ENCODE results near the gene DNAH1. TPM values are rescaled to one million over a fixed set of nuclear protein-coding genes. Genes with fewer than 3 reads are reported as not detected.

DNAH1 gene
- total RNA-seq, 2 donors from 2014 or later = 5.6 to 18.7 TPM

DNA sequence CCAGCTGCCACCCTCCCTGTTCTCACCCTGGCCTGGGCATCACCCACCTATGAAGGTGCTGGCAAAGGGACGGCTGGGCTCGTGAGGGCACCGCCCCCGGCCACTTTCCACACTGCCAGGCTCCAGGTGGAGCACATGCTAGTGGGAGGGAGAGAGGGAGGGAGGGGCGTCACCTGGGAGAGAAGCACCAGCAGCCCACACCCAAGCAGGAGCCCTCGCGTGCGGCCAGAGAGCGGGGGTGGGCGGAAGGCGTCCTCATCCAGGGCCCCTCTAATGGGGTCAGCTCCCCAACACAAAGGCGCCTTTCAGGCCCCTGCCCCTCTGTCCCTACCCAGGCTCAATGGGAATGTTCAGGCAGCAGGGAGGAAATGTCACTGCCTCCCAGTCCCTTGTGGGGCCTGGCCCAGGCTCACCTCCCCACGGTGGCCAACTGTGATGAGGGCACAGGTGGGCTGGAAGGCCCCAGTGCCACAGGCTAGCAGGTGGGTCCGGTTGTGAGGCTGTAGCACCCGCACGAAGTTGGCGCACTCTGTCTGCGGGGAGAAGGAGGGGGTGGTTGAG, 125.7 kb downstream of the DNAH1 start:
- no peak for TF ChIP-seq POLR2A (IDR thresholded peaks at IDR 0.05)
- TF ChIP-seq, protein P1, sequence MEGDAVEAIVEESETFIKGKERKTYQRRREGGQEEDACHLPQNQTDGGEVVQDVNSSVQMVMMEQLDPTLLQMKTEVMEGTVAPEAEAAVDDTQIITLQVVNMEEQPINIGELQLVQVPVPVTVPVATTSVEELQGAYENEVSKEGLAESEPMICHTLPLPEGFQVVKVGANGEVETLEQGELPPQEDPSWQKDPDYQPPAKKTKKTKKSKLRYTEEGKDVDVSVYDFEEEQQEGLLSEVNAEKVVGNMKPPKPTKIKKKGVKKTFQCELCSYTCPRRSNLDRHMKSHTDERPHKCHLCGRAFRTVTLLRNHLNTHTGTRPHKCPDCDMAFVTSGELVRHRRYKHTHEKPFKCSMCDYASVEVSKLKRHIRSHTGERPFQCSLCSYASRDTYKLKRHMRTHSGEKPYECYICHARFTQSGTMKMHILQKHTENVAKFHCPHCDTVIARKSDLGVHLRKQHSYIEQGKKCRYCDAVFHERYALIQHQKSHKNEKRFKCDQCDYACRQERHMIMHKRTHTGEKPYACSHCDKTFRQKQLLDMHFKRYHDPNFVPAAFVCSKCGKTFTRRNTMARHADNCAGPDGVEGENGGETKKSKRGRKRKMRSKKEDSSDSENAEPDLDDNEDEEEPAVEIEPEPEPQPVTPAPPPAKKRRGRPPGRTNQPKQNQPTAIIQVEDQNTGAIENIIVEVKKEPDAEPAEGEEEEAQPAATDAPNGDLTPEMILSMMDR (IDR thresholded peaks at IDR 0.05) = no peak
- no peak for TF ChIP-seq POLR2AphosphoS5 (IDR thresholded peaks at IDR 0.05)
- H3K9me3 ChIP-seq = no peaks in the 10 kb centered on the region
- intact Hi-C loops (cut with DNase I) = no loop called here
- H3K36me3 ChIP-seq = no peaks in the 10 kb centered on the region
- DNase-seq (ENCODE audit: low spot score) = no peak
- H3K27me3 ChIP-seq (replicated peaks; ENCODE audit: insufficient read depth) = no peaks in the 10 kb centered on the region
- H3K27ac ChIP-seq = no peak overlapping the region
- no peaks in the 10 kb centered on the region for H3K4me1 ChIP-seq (replicated peaks)
- no peak overlapping the region for H3K4me3 ChIP-seq
- 83% methylated on average over 18 of the region's 18 CpGs for WGBS

DNA sequence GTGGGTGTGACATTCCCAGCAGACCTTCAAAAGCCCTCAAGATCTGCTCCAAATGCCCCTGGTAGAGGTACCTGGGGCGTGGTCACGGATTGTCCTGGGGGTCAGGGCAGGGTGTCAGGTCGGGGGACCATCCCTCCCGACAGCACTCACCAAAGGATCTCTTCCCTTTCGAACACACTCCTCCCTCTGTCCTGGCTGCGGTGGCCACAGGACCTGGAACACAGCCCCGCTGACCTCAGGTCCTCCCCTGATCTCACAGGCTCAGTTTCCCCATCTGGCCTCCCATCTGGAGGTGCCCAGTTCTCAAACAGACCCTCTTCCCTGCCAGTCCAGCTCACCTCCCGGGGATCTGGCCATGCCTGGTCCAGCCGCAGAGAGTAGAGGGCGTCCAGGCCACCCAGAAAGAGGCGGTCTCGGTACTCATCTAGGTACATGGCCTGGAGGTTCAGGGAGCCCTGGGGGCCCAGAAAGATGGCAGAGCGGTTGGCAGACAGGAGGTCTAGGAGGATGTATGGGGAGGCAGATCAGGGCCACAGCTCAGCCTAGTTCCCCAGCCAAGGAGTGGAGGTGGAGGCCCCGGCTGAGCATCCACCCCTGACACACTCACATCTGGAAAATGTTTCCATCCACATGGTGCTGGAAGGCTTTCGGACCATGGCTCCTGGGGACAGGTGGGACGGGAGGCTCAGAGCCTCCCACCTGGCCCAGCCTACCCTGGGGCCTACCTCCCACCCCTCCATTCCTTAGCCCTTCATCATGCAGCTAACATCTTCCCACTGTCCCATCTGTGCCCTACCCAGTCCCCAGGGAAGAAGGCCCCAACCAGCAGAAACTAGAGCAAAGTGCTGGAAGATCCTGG, 126.5 kb downstream of the DNAH1 start:
- H3K4me3 ChIP-seq = no peak overlapping the region
- 93% methylated on average over 16 of the region's 16 CpGs for WGBS

DNA sequence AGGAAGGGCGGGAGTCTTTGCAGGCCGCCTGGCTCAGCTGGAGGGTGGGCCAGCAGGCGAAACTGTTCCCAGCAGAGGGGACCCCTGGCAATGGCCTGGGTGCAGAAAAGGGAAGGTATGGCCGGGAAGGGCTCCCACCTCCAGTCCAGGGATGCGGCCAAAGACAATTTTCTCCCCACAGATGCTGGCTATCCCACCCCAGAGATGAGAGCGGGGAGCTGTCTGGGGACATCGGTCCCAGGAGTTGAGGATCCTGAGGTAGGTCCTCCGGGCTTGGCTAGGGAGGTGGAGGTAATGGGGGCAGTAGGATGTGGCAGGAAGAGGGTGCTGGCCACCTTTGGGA, 127.1 kb downstream of the DNAH1 start:
- H3K36me3 ChIP-seq = no peaks in the 10 kb centered on the region
- H3K4me3 ChIP-seq = no peak overlapping the region
- no peak for TF ChIP-seq POLR2A (IDR thresholded peaks at IDR 0.05)
- no peak overlapping the region for H3K27ac ChIP-seq
- no peak for DNase-seq (ENCODE audit: low spot score)
- H3K27me3 ChIP-seq (replicated peaks; ENCODE audit: insufficient read depth) = no peaks in the 10 kb centered on the region
- no peaks in the 10 kb centered on the region for H3K9me3 ChIP-seq
- intact Hi-C loops (cut with DNase I) = no loop called here
- WGBS = 91% methylated on average over 8 of the region's 8 CpGs
- no peaks in the 10 kb centered on the region for H3K4me1 ChIP-seq (replicated peaks)

More for the DNA sequence above, 126.5 kb downstream of the DNAH1 start:
- H3K9me3 ChIP-seq = no peaks in the 10 kb centered on the region
- H3K27ac ChIP-seq = no peak overlapping the region
- H3K4me1 ChIP-seq (replicated peaks) = no peaks in the 10 kb centered on the region
- intact Hi-C loops (cut with DNase I) = no loop called here
- no peaks in the 10 kb centered on the region for H3K36me3 ChIP-seq
- DNase-seq (ENCODE audit: low spot score) = no peak
- TF ChIP-seq, protein P1 (IDR thresholded peaks at IDR 0.05) = no peak
- no peak for TF ChIP-seq POLR2AphosphoS5 (IDR thresholded peaks at IDR 0.05)
- H3K27me3 ChIP-seq (replicated peaks; ENCODE audit: insufficient read depth) = no peaks in the 10 kb centered on the region

DNA sequence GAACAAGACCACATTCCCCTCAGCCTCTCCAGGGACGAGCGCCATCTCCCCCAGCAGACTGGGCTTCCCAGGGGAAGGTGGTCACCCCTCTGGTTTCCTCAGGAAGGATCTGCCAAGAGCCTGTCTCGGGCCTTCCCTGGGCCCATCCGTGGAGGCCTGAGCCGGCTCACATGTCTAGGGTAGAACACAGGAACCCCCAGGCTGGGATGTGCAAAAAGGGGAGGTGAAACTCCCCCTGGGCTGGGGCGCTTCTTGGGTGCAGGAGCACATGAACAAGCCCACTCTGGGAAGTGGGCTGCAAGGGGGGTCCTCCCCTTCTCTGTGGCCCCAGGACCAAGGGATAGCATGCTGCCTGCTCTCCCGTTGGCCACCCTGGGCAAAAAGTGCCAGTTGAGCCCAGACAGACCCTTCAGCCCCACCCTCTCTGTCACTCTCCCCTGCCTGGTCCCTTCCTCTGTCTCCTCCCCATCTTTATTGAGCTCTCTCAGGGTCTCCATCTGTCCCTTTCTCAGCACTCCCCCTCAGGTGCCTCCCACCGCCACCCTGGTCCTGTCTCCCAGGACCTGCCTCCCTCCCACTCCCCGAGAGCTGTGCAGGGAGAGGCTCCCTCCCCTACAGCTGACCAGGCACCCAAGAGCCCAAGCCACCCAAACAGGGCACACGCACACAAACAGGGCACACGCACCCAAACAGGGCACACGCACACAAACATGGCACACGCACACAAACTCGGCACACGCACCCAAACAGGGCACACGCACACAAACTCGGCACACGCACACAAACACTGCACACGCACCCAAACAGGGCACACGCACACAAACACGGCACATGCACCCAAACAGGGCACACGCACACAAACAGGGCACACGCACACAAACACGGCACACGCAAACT, 127.9 kb downstream of the DNAH1 start:
- H3K27me3 ChIP-seq (replicated peaks; ENCODE audit: insufficient read depth) = no peaks in the 10 kb centered on the region
- no peaks in the 10 kb centered on the region for H3K9me3 ChIP-seq
- H3K36me3 ChIP-seq = no peaks in the 10 kb centered on the region
- no peaks in the 10 kb centered on the region for H3K4me1 ChIP-seq (replicated peaks)
- no peak overlapping the region for H3K4me3 ChIP-seq
- WGBS = 85% methylated on average over 25 of the region's 25 CpGs
- TF ChIP-seq POLR2AphosphoS5 (IDR thresholded peaks at IDR 0.05) (no peak), POLR2A (IDR thresholded peaks at IDR 0.05) (no peak)
- TF ChIP-seq, protein P1 (IDR thresholded peaks at IDR 0.05) = no peak
- intact Hi-C loops (cut with DNase I) = no loop called here
- H3K27ac ChIP-seq = no peak overlapping the region
- no peak for DNase-seq (ENCODE audit: low spot score)
